Activated CD4-positive, alpha-beta T cell treated with anti-CD3 and anti-CD28 coated beads, Interleukin-2, amount 50 U/mL, for 1 hour (primary cell): ENCODE measurements around the gene SUMO3.

ENCODE experiments used
- DNase-seq: peaks from one replicate; pipeline ENCODE4 v3.0.0-alpha.2; 2020

The SUMO3 gene

DNA sequence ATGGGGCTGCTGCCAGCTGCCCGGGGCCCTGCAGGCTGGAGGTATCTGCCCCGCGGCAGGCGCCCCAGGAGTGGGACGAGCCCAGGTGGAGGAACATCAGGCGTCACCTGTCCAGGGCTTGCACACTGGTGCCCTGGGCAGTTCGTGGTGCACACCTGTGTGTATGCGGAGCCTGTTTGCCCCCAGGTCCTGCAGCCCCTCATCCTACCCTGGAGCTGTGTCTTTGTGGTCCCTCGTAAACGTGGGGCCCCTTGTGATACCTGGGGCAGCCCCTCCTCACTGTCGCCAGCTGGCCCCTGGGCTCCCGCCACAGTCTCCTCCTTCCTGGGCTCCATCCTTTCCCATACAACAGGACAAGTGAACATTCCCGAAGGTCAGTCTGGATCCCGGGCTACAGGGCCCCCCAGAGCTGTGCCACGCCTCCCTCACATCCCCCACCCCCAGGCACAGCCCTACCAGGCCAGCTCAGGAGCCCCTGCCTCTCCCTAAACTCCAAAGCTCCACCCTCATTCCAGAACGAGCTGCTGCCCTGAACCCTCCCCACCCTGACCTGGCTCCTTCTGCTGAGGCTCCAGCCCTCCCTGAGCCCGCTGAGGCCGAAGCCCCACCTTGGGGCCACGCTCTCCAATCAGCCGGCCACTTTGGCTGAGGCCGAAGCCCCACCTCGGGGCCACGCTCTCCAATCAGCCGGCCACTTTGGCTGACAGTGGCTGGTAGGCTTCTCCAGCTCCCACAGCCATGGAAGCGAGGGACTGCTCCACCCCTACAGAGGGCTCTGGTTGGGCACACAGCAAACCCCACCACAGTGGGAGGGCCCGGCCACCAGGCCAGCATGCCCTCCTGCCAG lies 58.9 kb downstream of the SUMO3 start:
- no peak for DNase-seq

DNA sequence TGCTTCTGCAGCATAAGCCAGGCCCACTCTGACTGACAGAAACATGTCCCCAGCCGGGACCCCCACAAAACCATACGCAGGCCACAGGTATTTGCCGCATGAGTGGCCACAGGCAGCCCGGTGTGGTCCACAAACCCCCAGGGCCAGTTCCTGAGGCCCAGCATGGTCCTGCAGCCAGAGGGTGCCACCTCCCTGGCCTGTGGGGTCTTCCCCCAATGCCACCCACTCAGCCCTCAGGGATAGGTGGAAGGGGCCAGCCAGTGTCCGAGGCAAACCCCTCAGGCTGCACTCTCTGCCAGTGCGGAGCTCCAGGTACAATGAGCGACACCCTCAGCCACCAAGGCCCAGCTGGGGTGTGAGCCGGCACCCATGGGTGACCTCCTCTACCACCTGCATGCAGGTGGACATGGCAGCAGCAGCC lies 59.7 kb downstream of the SUMO3 start:
- DNase-seq: no peak

- no peak for DNase-seq
Measured at GRCh38 chr21:44757731-44758130, 60.1 kb downstream of the SUMO3 start.

DNA sequence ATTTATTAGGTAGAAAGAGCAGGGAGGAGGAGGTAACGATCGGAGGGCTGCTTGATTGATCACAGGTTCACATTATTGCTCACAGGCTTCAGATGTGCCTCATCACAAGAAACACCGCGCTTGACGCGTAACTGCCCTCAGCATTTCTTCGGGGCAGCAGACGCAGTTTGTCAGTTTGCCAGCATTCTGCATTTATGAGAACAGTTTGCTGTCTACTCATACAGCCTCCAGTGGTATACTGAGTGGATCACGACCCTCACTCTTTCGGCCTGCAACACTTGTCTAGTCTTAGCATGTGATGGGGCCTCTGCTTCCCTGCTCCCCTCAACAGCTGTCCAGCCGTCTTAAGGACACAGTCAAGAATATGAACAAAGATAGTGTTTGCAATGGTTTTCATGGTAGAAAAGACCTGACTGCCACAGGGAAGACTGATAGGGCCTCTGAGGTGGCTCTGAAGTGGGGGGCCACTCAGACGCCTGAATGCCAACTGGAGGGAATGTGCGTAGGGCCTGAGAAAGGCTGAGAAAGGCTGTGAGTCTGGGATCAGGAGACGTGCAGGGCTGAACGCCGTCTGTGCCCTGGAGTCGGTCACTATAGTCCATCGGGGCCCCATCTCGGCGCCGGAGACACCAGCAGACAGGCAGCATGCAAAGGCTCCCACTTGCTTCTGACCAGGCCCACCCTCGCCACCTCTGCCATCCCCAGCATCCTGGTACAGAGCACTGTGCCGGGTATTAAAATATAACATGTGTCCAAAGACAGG lies 61.3 kb downstream of the SUMO3 start:
- DNase-seq: no peak
